ENCODE results near the gene ABHD16B. TPM values are rescaled to one million over a fixed set of nuclear protein-coding genes. Genes with fewer than 3 reads are reported as not detected.

The ABHD16B gene
- total and polyA plus RNA-seq, 2 experiments from 2014 or later, result not detected

GRCh38 chr20:63863798-63864544, 2.7 kb downstream of the ABHD16B start:
- H3K27me3 ChIP-seq (ENCODE audit: insufficient read depth), result no peaks in the 10 kb centered on the region
- H3K4me3 Mint-ChIP-seq, result peak overlapping the region; percentile 94
- H3F3A ChIP-seq (replicated peaks; ENCODE audit: low read depth), result peaks cover 34% of the 10 kb centered on the region
- no peaks in the 10 kb centered on the region for H3K9me3 Mint-ChIP-seq
- ATAC-seq (peak; percentile 49), DNase-seq (ENCODE audit: low spot score) (peak; percentile 86)
- H3K4me1 Mint-ChIP-seq, result peaks cover 34% of the 10 kb centered on the region
- peaks cover 16% of the 10 kb centered on the region for H3K36me3 Mint-ChIP-seq (ENCODE audit: low read depth)
- H3K4me2 ChIP-seq, result peak overlapping the region; percentile 85
- no peaks in the 10 kb centered on the region; the same call in 1 of the 2 replicates for H3K36me3 ChIP-seq (ENCODE audit: insufficient read depth)
- peak overlapping the region; percentile 93 for H3K4me3 ChIP-seq
- H3K27me3 Mint-ChIP-seq (ENCODE audit: insufficient read depth, low read depth, poor library complexity), result peaks cover 24% of the 10 kb centered on the region
- no peak for TF ChIP-seq ZNF331 (CRISPR knock-in tag; IDR thresholded peaks at IDR 0.05; ENCODE audit: low read depth)
- TF ChIP-seq, protein P1, sequence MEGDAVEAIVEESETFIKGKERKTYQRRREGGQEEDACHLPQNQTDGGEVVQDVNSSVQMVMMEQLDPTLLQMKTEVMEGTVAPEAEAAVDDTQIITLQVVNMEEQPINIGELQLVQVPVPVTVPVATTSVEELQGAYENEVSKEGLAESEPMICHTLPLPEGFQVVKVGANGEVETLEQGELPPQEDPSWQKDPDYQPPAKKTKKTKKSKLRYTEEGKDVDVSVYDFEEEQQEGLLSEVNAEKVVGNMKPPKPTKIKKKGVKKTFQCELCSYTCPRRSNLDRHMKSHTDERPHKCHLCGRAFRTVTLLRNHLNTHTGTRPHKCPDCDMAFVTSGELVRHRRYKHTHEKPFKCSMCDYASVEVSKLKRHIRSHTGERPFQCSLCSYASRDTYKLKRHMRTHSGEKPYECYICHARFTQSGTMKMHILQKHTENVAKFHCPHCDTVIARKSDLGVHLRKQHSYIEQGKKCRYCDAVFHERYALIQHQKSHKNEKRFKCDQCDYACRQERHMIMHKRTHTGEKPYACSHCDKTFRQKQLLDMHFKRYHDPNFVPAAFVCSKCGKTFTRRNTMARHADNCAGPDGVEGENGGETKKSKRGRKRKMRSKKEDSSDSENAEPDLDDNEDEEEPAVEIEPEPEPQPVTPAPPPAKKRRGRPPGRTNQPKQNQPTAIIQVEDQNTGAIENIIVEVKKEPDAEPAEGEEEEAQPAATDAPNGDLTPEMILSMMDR (conservative IDR thresholded peaks at IDR 0.05; ENCODE audit: low read depth in 2 of 2), result peak; percentile 55 to 83
- 0 out of 2 replicates have a peak, but pooled peaks have one; percentile 6 for TF ChIP-seq CREB1 (CRISPR knock-in tag; IDR thresholded peaks at IDR 0.05; ENCODE audit: low read depth)
- no peak for TF ChIP-seq EZH2 (IDR thresholded peaks at IDR 0.05; ENCODE audit: low read depth, unreplicated experiment)
- peak overlapping the region; percentile 97 for H3K27ac Mint-ChIP-seq
- H3K9me2 ChIP-seq (ENCODE audit: insufficient read depth), result no peaks in the 10 kb centered on the region
- H2AFZ ChIP-seq, result 0 out of 2 replicates have a peak overlapping the region, but pooled peaks have one; percentile 28
- H4K20me1 ChIP-seq (replicated peaks; ENCODE audit: insufficient read depth), result peaks cover 8% of the 10 kb centered on the region; the same call in 1 of the 2 replicates
- H3K27ac ChIP-seq (ENCODE audit: low read depth), result peak overlapping the region; percentile 93
- peaks cover 43% of the 10 kb centered on the region for H3K79me2 ChIP-seq (replicated peaks; ENCODE audit: insufficient read depth)
- peaks cover 30% of the 10 kb centered on the region for H3K4me1 ChIP-seq (ENCODE audit: insufficient read depth)

DNA sequence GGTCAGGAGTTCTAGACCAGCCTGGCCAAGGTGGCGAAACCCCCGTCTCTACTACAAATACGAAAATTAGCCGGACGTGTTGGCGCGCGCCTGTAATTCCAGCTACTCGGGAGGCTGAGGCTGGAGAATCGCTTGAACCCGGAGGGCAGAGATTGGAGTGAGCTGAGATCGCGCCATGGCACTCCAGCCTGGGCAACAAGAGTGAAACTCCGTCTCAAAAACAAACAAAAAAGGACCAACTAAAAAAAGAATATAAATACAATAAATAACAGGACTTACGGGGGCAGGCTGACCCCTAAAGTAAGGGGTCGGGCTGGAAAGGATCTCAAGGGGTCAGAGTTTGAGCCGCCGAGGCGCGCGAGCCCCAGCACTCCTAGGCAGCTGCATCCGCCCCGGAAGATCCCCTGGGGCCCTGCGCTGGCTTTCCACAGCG, 3.3 kb downstream of the ABHD16B start:
- no peaks in the 10 kb centered on the region for H3K9me3 Mint-ChIP-seq
- H3K4me1 Mint-ChIP-seq, result peaks cover 29% of the 10 kb centered on the region
- Histone ChIP-seq H3K36me3 (ENCODE audit: insufficient read depth) (peaks cover 5% of the 10 kb centered on the region), H3K79me2 (replicated peaks; ENCODE audit: insufficient read depth) (peaks cover 49% of the 10 kb centered on the region), H2AFZ (0 out of 2 replicates have a peak overlapping the region, but pooled peaks have one; percentile 28), H3K9me2 (ENCODE audit: insufficient read depth) (no peaks in the 10 kb centered on the region), H3K4me2 (peak overlapping the region; percentile 85), H3K4me1 (ENCODE audit: insufficient read depth) (peaks cover 25% of the 10 kb centered on the region), H3F3A (replicated peaks; ENCODE audit: low read depth) (peaks cover 29% of the 10 kb centered on the region), H3K27me3 (ENCODE audit: insufficient read depth) (no peaks in the 10 kb centered on the region), H3K27ac (ENCODE audit: low read depth) (peak overlapping the region; percentile 93), H3K4me3 (peak overlapping the region; percentile 93), H4K20me1 (replicated peaks; ENCODE audit: insufficient read depth) (peaks cover 8% of the 10 kb centered on the region; the same call in 1 of the 2 replicates)
- H3K36me3 Mint-ChIP-seq (ENCODE audit: low read depth), result peaks cover 22% of the 10 kb centered on the region
- H3K27ac Mint-ChIP-seq, result peak overlapping the region; percentile 97
- DNase-seq (ENCODE audit: low spot score), result no peak
- peak overlapping the region; percentile 94 for H3K4me3 Mint-ChIP-seq
- ATAC-seq, result no peak
- peaks cover 23% of the 10 kb centered on the region for H3K27me3 Mint-ChIP-seq (ENCODE audit: insufficient read depth, low read depth, poor library complexity)
- TF ChIP-seq, protein P1 (conservative IDR thresholded peaks at IDR 0.05; ENCODE audit: low read depth in 2 of 2), result no peak
- TF ChIP-seq REST (IDR thresholded peaks at IDR 0.05; ENCODE audit: unreplicated experiment) (no peak), CREB1 (CRISPR knock-in tag; IDR thresholded peaks at IDR 0.05; ENCODE audit: low read depth) (no peak)
